ENCODE measurements around the gene MNAT1. TPM values are rescaled to one million over a fixed set of nuclear protein-coding genes. Genes with fewer than 3 reads are reported as not detected.

Gene MNAT1
- total and polyA plus RNA-seq, 2 experiments from 2014 or later = 22.2 to 55.2 TPM

- no peaks in the 10 kb centered on the region for H3K9me3 ChIP-seq (ENCODE audit: low read depth)
- peaks cover 11% of the 10 kb centered on the region for H3K4me1 ChIP-seq (ENCODE audit: low read depth)
- DNase-seq (ENCODE audit: low read depth in 1 of 2, low spot score in 1 of 2) = no peak
- no peaks in the 10 kb centered on the region for H3K36me3 ChIP-seq
- H3K4me3 ChIP-seq = no peak overlapping the region
- no peaks in the 10 kb centered on the region for H3K27me3 ChIP-seq
- no peak for TF ChIP-seq CTCF (IDR thresholded peaks at IDR 0.05; ENCODE audit: low read depth, low read length)
- H3K27ac ChIP-seq = no peak overlapping the region
Measured at GRCh38 chr14:60760644-60761364, 26.2 kb downstream of the MNAT1 start.

- DNase-seq (ENCODE audit: low read depth in 1 of 2, low spot score in 1 of 2) = no peak
- no peak for TF ChIP-seq CTCF (IDR thresholded peaks at IDR 0.05; ENCODE audit: low read depth, low read length)
- Histone ChIP-seq H3K27ac (no peak overlapping the region), H3K36me3 (no peaks in the 10 kb centered on the region), H3K4me3 (no peak overlapping the region), H3K27me3 (no peaks in the 10 kb centered on the region), H3K4me1 (ENCODE audit: low read depth) (no peaks in the 10 kb centered on the region), H3K9me3 (ENCODE audit: low read depth) (no peaks in the 10 kb centered on the region)
Measured at GRCh38 chr14:60768602-60769001, 34.0 kb downstream of the MNAT1 start.

- Histone ChIP-seq H3K9me3 (ENCODE audit: low read depth) (no peaks in the 10 kb centered on the region), H3K4me1 (ENCODE audit: low read depth) (no peaks in the 10 kb centered on the region), H3K27ac (no peak overlapping the region), H3K27me3 (no peaks in the 10 kb centered on the region), H3K36me3 (no peaks in the 10 kb centered on the region), H3K4me3 (no peak overlapping the region)
- no peak for TF ChIP-seq CTCF (IDR thresholded peaks at IDR 0.05; ENCODE audit: low read depth, low read length)
- no peak for DNase-seq (ENCODE audit: low read depth in 1 of 2, low spot score in 1 of 2)
Measured at GRCh38 chr14:60771117-60771516, 36.6 kb downstream of the MNAT1 start.

GRCh38 chr14:60773558-60773957 is 39.0 kb downstream of the MNAT1 start:
- Histone ChIP-seq H3K4me1 (ENCODE audit: low read depth) (no peaks in the 10 kb centered on the region), H3K9me3 (ENCODE audit: low read depth) (no peaks in the 10 kb centered on the region), H3K27me3 (no peaks in the 10 kb centered on the region), H3K27ac (no peak overlapping the region), H3K36me3 (no peaks in the 10 kb centered on the region), H3K4me3 (no peak overlapping the region)
- TF ChIP-seq CTCF (IDR thresholded peaks at IDR 0.05; ENCODE audit: low read depth, low read length) = no peak
- DNase-seq (ENCODE audit: low read depth in 1 of 2, low spot score in 1 of 2) = no peak

- no peaks in the 10 kb centered on the region for H3K36me3 ChIP-seq
- no peaks in the 10 kb centered on the region for H3K4me1 ChIP-seq (ENCODE audit: low read depth)
- no peak for TF ChIP-seq CTCF (IDR thresholded peaks at IDR 0.05; ENCODE audit: low read depth, low read length)
- no peaks in the 10 kb centered on the region for H3K27me3 ChIP-seq
- no peak overlapping the region for H3K27ac ChIP-seq
- no peaks in the 10 kb centered on the region for H3K9me3 ChIP-seq (ENCODE audit: low read depth)
- peak in 1 of 2 donors; percentile 29 for DNase-seq (ENCODE audit: low read depth in 1 of 2, low spot score in 1 of 2)
- H3K4me3 ChIP-seq = no peak overlapping the region
Measured at GRCh38 chr14:60775296-60775695, 40.7 kb downstream of the MNAT1 start.
